Vagina (tissue), 2 donors: ENCODE data around the gene ABR.
"Not testable (repeated sequence)": the region's sequence is repeated elsewhere in the genome, so short reads cannot be mapped to it uniquely, and the experiment has no call there.

Experiments
- POLR2AphosphoS5 ChIP-seq, 2 donors: sonication (generic); formaldehyde crosslinking; IDR thresholded peaks; one replicate each; pipeline ENCODE4 v1.9.0; 2017; ENCODE audit warnings: antibody characterized with exemption in 2 of 2, mild to moderate bottlenecking in 2 of 2, low read depth in 1 of 2; ENCODE audit not compliant: insufficient read depth in 1 of 2
- TF ChIP-seq, protein P1 (sequence below), 3 experiments: fragments of 450-650 bp in 2 of 3; fragments of 200-600 bp in 1 of 3; sonication (generic) in 1 of 3; IDR thresholded peaks; one replicate each; pipeline ENCODE4 v1.5.1; 2017 to 2019; ENCODE audit warnings: antibody characterized with exemption in 3 of 3, mild to moderate bottlenecking in 2 of 3, moderate library complexity in 2 of 3

DNA sequence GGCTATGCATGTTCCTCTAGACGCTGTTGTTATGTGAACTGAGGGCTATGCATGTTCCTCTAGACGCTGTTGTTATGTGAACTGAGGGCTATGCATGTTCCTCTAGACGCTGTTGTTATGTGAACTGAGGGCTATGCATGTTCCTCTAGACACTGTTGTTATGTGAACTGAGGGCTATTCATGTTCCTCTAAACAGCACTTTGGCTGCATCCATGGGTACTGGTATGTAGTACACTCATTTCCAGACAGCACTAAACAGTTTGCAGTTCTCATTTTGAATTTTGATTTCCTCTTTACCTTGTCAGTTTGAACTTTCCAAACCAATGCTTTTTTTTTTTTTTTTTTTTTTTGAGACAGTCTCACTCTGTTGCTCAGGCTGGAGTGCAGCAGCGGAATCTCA is 114.4 kb downstream of the ABR start:
- TF ChIP-seq, protein P1, sequence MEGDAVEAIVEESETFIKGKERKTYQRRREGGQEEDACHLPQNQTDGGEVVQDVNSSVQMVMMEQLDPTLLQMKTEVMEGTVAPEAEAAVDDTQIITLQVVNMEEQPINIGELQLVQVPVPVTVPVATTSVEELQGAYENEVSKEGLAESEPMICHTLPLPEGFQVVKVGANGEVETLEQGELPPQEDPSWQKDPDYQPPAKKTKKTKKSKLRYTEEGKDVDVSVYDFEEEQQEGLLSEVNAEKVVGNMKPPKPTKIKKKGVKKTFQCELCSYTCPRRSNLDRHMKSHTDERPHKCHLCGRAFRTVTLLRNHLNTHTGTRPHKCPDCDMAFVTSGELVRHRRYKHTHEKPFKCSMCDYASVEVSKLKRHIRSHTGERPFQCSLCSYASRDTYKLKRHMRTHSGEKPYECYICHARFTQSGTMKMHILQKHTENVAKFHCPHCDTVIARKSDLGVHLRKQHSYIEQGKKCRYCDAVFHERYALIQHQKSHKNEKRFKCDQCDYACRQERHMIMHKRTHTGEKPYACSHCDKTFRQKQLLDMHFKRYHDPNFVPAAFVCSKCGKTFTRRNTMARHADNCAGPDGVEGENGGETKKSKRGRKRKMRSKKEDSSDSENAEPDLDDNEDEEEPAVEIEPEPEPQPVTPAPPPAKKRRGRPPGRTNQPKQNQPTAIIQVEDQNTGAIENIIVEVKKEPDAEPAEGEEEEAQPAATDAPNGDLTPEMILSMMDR (IDR thresholded peaks at IDR 0.05): not testable (repeated sequence)
- not testable (repeated sequence) for TF ChIP-seq POLR2AphosphoS5 (IDR thresholded peaks at IDR 0.05; ENCODE audit: insufficient read depth in 1 of 2, low read depth in 1 of 2)
